Measurements from ENCODE around the gene PITPNM3. TPM values are rescaled to one million over a fixed set of nuclear protein-coding genes. Genes with fewer than 3 reads are reported as not detected.

PITPNM3 gene
- total RNA-seq, 1 donor from 2014 or later: 1.4 TPM

GRCh38 chr17:6468051-6468790, 88.1 kb downstream of the PITPNM3 start:
- Mint-ChIP-seq H3K9me3 (ENCODE audit: unreplicated experiment) (peaks cover 5% of the 10 kb centered on the region), H3K4me3 (ENCODE audit: unreplicated experiment) (peak overlapping the region; percentile 43), H3K27me3 (ENCODE audit: unreplicated experiment) (peaks cover 11% of the 10 kb centered on the region), H3K4me1 (ENCODE audit: low read depth, unreplicated experiment) (peaks cover 5% of the 10 kb centered on the region), H3K36me3 (ENCODE audit: unreplicated experiment) (peaks cover 17% of the 10 kb centered on the region), H3K27ac (ENCODE audit: unreplicated experiment) (no peak overlapping the region)
- TF ChIP-seq CTCF (IDR thresholded peaks at IDR 0.05; ENCODE audit: partially characterized antibody, unreplicated experiment): no peak
- no peak for DNase-seq

GRCh38 chr17:6467567-6467966, 88.8 kb downstream of the PITPNM3 start:
- H3K9me3 Mint-ChIP-seq (ENCODE audit: unreplicated experiment): peaks cover 7% of the 10 kb centered on the region
- H3K27ac Mint-ChIP-seq (ENCODE audit: unreplicated experiment): no peak overlapping the region
- TF ChIP-seq CTCF (IDR thresholded peaks at IDR 0.05; ENCODE audit: partially characterized antibody, unreplicated experiment): no peak
- H3K27me3 Mint-ChIP-seq (ENCODE audit: unreplicated experiment): peaks cover 10% of the 10 kb centered on the region
- no peak overlapping the region for H3K4me3 Mint-ChIP-seq (ENCODE audit: unreplicated experiment)
- no peak for DNase-seq
- peaks cover 17% of the 10 kb centered on the region for H3K36me3 Mint-ChIP-seq (ENCODE audit: unreplicated experiment)
- H3K4me1 Mint-ChIP-seq (ENCODE audit: low read depth, unreplicated experiment): peaks cover 4% of the 10 kb centered on the region

- peaks cover 12% of the 10 kb centered on the region for H3K27me3 Mint-ChIP-seq (ENCODE audit: unreplicated experiment)
- DNase-seq: no peak
- H3K36me3 Mint-ChIP-seq (ENCODE audit: unreplicated experiment): peaks cover 17% of the 10 kb centered on the region
- no peak overlapping the region for H3K27ac Mint-ChIP-seq (ENCODE audit: unreplicated experiment)
- peaks cover 9% of the 10 kb centered on the region for H3K9me3 Mint-ChIP-seq (ENCODE audit: unreplicated experiment)
- TF ChIP-seq CTCF (IDR thresholded peaks at IDR 0.05; ENCODE audit: partially characterized antibody, unreplicated experiment): no peak
- H3K4me1 Mint-ChIP-seq (ENCODE audit: low read depth, unreplicated experiment): peaks cover 5% of the 10 kb centered on the region
- H3K4me3 Mint-ChIP-seq (ENCODE audit: unreplicated experiment): no peak overlapping the region
Measured at GRCh38 chr17:6465206-6466003, 91.0 kb downstream of the PITPNM3 start.

GRCh38 chr17:6464446-6465041, 91.8 kb downstream of the PITPNM3 start:
- H3K27me3 Mint-ChIP-seq (ENCODE audit: unreplicated experiment): peaks cover 14% of the 10 kb centered on the region
- TF ChIP-seq CTCF (IDR thresholded peaks at IDR 0.05; ENCODE audit: partially characterized antibody, unreplicated experiment): no peak
- no peak overlapping the region for H3K27ac Mint-ChIP-seq (ENCODE audit: unreplicated experiment)
- peaks cover 22% of the 10 kb centered on the region for H3K36me3 Mint-ChIP-seq (ENCODE audit: unreplicated experiment)
- H3K4me3 Mint-ChIP-seq (ENCODE audit: unreplicated experiment): no peak overlapping the region
- H3K4me1 Mint-ChIP-seq (ENCODE audit: low read depth, unreplicated experiment): peaks cover 5% of the 10 kb centered on the region
- DNase-seq: no peak
- peaks cover 12% of the 10 kb centered on the region for H3K9me3 Mint-ChIP-seq (ENCODE audit: unreplicated experiment)
